Kidney (tissue), 14 donors: Measurements from ENCODE around the gene SLC25A22. TPM values are rescaled to one million over a fixed set of nuclear protein-coding genes. Genes with fewer than 3 reads are reported as not detected.

Experiments used
- DNase-seq, 5 donors: peaks; one replicate each; pipeline ENCODE4 v3.0.0-alpha.2; 2013 to 2020
- FAIRE-seq: peaks from 2 replicates; lab custom pipeline; 2012; peaks lifted over from hg19 to GRCh38; lab: Jason Lieb, UNC
- H3K27ac ChIP-seq, 2 donors: one replicate each; pipeline ENCODE4 v1.7.0; 2013; ENCODE audit warnings: low read depth in 2 of 2, low read length in 2 of 2, inconsistent platforms in 1 of 2
- H3K27me3 ChIP-seq: one replicate; pipeline ENCODE4 v1.7.1; 2013; ENCODE audit warnings: low read length, inconsistent platforms; ENCODE audit not compliant: control insufficient read depth, insufficient read depth
- H3K36me3 ChIP-seq, 3 donors: one replicate each; pipeline versions ENCODE4 v1.7.0 to v1.7.1; 2013; ENCODE audit warnings: low read length in 3 of 3, control low read depth in 1 of 3, inconsistent platforms in 1 of 3; ENCODE audit not compliant: insufficient read depth in 3 of 3, control insufficient read depth in 2 of 3
- H3K4me1 ChIP-seq, 3 donors: one replicate each; pipeline versions ENCODE4 v1.7.0 to v1.7.1; 2013; ENCODE audit warnings: low read length in 3 of 3, inconsistent platforms in 1 of 3, low read depth in 1 of 3; ENCODE audit not compliant: control insufficient read depth in 2 of 3, insufficient read depth in 2 of 3
- H3K4me3 ChIP-seq, 3 donors: one replicate each; pipeline versions ENCODE4 v1.7.0 to v1.8.1; 2013; ENCODE audit warnings: low read length in 3 of 3, control low read depth in 1 of 3, inconsistent platforms in 1 of 3
- H3K9ac ChIP-seq, 3 donors: one replicate each; pipeline versions ENCODE4 v1.7.0 to v1.7.1; 2013; ENCODE audit warnings: low read length in 3 of 3, control low read depth in 1 of 3, inconsistent platforms in 1 of 3
- H3K9me3 ChIP-seq, 3 donors: one replicate each; pipeline versions ENCODE4 v1.7.0 to v1.7.1; 2013; ENCODE audit warnings: low read length in 3 of 3, control low read depth in 1 of 3, inconsistent platforms in 1 of 3; ENCODE audit not compliant: control insufficient read depth in 2 of 3, insufficient read depth in 1 of 3
- CTCF ChIP-seq: IDR thresholded peaks from 3 replicates; pipeline ENCODE4 v1.5.1; 2012; ENCODE audit warnings: mild to moderate bottlenecking, moderate library complexity, borderline replicate concordance; ENCODE audit not compliant: insufficient read depth; ENCODE audit errors: extremely low read depth
- intact Hi-C: fragments of 100-400 bp; cut with DNase I; formaldehyde crosslinking; loops from one replicate; pipeline ENCODE4 v1.11.1; 2022
- polyA plus RNA-seq: library from polyadenylated mRNA; stranded (reverse); fragments of 350-450 nt; fragmentation: Illumina TruSeq; extraction: RNeasy Lipid Tissue Mini Kit (QIAGEN cat#74804); gene quantifications from one replicate; pipeline ENCODE4 v1.2.3, GENCODE V29; 2014; ENCODE audit warnings: low read depth, low replicate concordance; ENCODE audit not compliant: insufficient read depth
- total RNA-seq: library from RNA; stranded (reverse); fragmentation: NEBNext Ultra II Directional; extraction: Animal tissue kit (Norgen Biotek cat#: 25700); gene quantifications from one replicate; pipeline ENCODE4 v1.2.1, GENCODE V29; 2021
- donor health status: control.
- donor health status: control.
- donor health status: control.
- donor health status: control.
- donor health status: control.
- donor health status: DM: yes; HTN: yes; CAD: no.
- donor health status: Normal renal cell carcinoma (clear cell type).

Gene SLC25A22
- total and polyA plus RNA-seq, 2 donors from 2014 or later: 14.3 to 17.8 TPM

- Histone ChIP-seq H3K36me3 (no peaks in the 10 kb centered on the region), H3K9ac (no peak overlapping the region), H3K4me3 (no peak overlapping the region), H3K9me3 (no peaks in the 10 kb centered on the region), H3K27me3 (no peaks in the 10 kb centered on the region), H3K27ac (no peak overlapping the region), H3K4me1 (peaks cover 0 to 31% (median 15%) of the 10 kb centered on the region in 3 donors)
- FAIRE-seq: no peak
- intact Hi-C loops: no loop called here
- DNase-seq: no peak
- no peak for TF ChIP-seq CTCF
Observed at GRCh38 chr11:845872-846495, 47.9 kb upstream of the SLC25A22 start.

DNA sequence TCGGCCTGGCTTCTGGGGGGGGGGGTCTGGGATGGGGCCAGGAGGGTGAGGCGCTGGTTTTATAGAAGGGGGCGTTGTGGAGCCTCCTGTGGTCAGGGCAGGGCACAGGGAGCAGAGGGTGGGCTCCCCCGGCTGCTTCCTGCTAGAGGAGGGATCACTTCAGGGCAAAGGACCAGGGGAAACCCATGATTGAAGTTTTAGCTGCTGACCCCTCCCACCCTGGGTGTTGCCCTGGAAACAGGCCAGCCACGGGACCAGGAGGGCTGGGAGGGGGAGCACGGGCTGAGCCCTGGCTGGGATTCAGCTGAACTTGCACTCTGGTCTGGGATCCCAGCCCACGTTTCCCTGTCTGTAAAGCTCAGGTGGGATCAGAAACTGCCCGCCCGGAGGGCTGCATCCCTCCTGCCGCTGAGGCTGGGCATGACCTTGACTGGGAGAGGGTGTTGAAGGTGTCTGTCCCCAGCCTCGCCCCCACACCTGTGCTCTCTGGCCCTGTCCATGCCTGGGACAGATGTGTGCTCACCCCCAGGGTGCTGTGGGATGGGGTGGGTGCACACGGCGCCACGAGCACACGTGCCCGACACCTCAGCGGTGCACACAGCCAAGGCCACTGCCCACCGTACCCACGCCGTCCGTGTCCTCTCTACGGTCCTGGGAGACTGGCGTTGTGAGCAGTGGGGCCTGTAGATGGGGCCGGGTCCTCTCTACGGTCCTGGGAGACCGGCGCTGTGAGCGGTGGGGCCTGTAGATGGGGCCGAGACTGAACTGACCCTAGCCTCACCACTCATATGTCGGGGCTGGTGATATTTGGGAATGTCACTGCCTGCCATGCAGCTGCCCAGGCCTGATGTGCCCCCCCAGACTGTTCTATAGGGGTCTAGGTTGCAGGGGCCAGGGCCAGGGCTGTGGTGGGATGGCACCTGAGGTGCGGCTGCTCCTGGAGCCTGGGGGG is 46.9 kb upstream of the SLC25A22 start:
- peak; percentile 91 to 98 (median 93) for DNase-seq
- intact Hi-C loops: no loop called here

More for the DNA sequence above, 46.9 kb upstream of the SLC25A22 start:
- peak overlapping the region in 2 of 3 donors; percentile 30 to 80 for H3K4me3 ChIP-seq
- peaks cover 0 to 4% (median 2%) of the 10 kb centered on the region in 3 donors for H3K36me3 ChIP-seq
- no peaks in the 10 kb centered on the region for H3K9me3 ChIP-seq
- peak overlapping the region in 2 of 3 donors; percentile 11 to 61 for H3K9ac ChIP-seq
- no peaks in the 10 kb centered on the region for H3K27me3 ChIP-seq
- no peak for FAIRE-seq
- TF ChIP-seq CTCF: no peak
- peaks cover 0 to 39% (median 15%) of the 10 kb centered on the region in 3 donors for H3K4me1 ChIP-seq
- peak overlapping the region; percentile 92 to 93 for H3K27ac ChIP-seq
